ENCODE data around the gene ANGPTL2. TPM values are rescaled to one million over a fixed set of nuclear protein-coding genes. Genes with fewer than 3 reads are reported as not detected.

ANGPTL2 gene
- total RNA-seq, 6 donors from 2014 or later: 3.9 to 26.0 (median 7.9) TPM

- no peak for TF ChIP-seq EP300 (IDR thresholded peaks at IDR 0.05)
- no peak for TF ChIP-seq POLR2A (IDR thresholded peaks at IDR 0.05)
- no peak for TF ChIP-seq POLR2AphosphoS5 (IDR thresholded peaks at IDR 0.05)
- no peak for TF ChIP-seq CTCF (IDR thresholded peaks at IDR 0.05)
- H3K9me3 ChIP-seq: no peaks in the 10 kb centered on the region
- DNase-seq: no peak
- 85 to 92% methylated on average over 3 to 7 of the region's 7 CpGs for WGBS, 2 donors
- no peak for ATAC-seq (ENCODE audit: low FRiP score in 2 of 2)
- H3K27ac ChIP-seq: no peak overlapping the region
- no peaks in the 10 kb centered on the region for H3K27me3 ChIP-seq
- no peak overlapping the region for H3K4me3 ChIP-seq
- peaks cover 0 to 4% (median 0%) of the 10 kb centered on the region in 4 donors for H3K36me3 ChIP-seq
- H3K4me1 ChIP-seq: peaks cover 0 to 6% (median 3%) of the 10 kb centered on the region in 4 donors
Measured at GRCh38 chr9:127098916-127099553, 23.4 kb downstream of the ANGPTL2 start.

- Histone ChIP-seq H3K9me3 (no peaks in the 10 kb centered on the region), H3K36me3 (peaks cover 0 to 9% (median 0%) of the 10 kb centered on the region in 4 donors), H3K4me3 (no peak overlapping the region), H3K27me3 (no peaks in the 10 kb centered on the region), H3K27ac (no peak overlapping the region), H3K4me1 (no peaks in the 10 kb centered on the region)
- WGBS, 2 donors: 91 to 94% methylated on average over 5 of the region's 5 CpGs
- DNase-seq: no peak
- TF ChIP-seq POLR2A (IDR thresholded peaks at IDR 0.05) (no peak), EP300 (IDR thresholded peaks at IDR 0.05) (no peak), CTCF (IDR thresholded peaks at IDR 0.05) (no peak), POLR2AphosphoS5 (IDR thresholded peaks at IDR 0.05) (no peak)
- ATAC-seq (ENCODE audit: low FRiP score in 2 of 2): no peak
Measured at GRCh38 chr9:127097683-127098082, 24.8 kb downstream of the ANGPTL2 start.

GRCh38 chr9:127096208-127096607 lies 26.2 kb downstream of the ANGPTL2 start:
- no peaks in the 10 kb centered on the region for H3K4me1 ChIP-seq

GRCh38 chr9:127095411-127095810 lies 27.0 kb downstream of the ANGPTL2 start:
- no peak for TF ChIP-seq POLR2A (IDR thresholded peaks at IDR 0.05)
- TF ChIP-seq CTCF (IDR thresholded peaks at IDR 0.05): no peak
- TF ChIP-seq POLR2AphosphoS5 (IDR thresholded peaks at IDR 0.05): no peak
- no peak for TF ChIP-seq EP300 (IDR thresholded peaks at IDR 0.05)
- Histone ChIP-seq H3K9me3 (no peaks in the 10 kb centered on the region), H3K4me3 (no peak overlapping the region), H3K27ac (no peak overlapping the region), H3K4me1 (no peaks in the 10 kb centered on the region), H3K36me3 (peaks cover 0 to 16% (median 0%) of the 10 kb centered on the region in 4 donors), H3K27me3 (no peaks in the 10 kb centered on the region)
- DNase-seq (no peak), ATAC-seq (ENCODE audit: low FRiP score in 2 of 2) (no peak)
- WGBS, 2 donors: 88 to 92% methylated on average over 5 of the region's 5 CpGs

More at GRCh38 chr9:127096208-127096607, 26.2 kb downstream of the ANGPTL2 start:
- H3K27ac ChIP-seq: no peak overlapping the region
- no peak for TF ChIP-seq POLR2AphosphoS5 (IDR thresholded peaks at IDR 0.05)
- TF ChIP-seq EP300 (IDR thresholded peaks at IDR 0.05): no peak
- no peak for TF ChIP-seq POLR2A (IDR thresholded peaks at IDR 0.05)
- no peak for TF ChIP-seq CTCF (IDR thresholded peaks at IDR 0.05)
- DNase-seq: no peak
- no peaks in the 10 kb centered on the region for H3K27me3 ChIP-seq
- H3K36me3 ChIP-seq: peaks cover 0 to 14% (median 0%) of the 10 kb centered on the region in 4 donors
- ATAC-seq (ENCODE audit: low FRiP score in 2 of 2): no peak
- H3K4me3 ChIP-seq: no peak overlapping the region
- no peaks in the 10 kb centered on the region for H3K9me3 ChIP-seq
- 91 to 96% methylated on average over 13 of the region's 13 CpGs for WGBS, 2 donors
